Fibroblast of lung (primary cell): ENCODE data around the gene ZNRF1. TPM values are rescaled to one million over a fixed set of nuclear protein-coding genes. Genes with fewer than 3 reads are reported as not detected.

ENCODE experiments used
- DNase-seq, 2 donors: peaks; one replicate each; pipeline versions ENCODE4 v3.0.0 to v3.0.0-alpha.2; 2010; ENCODE audit warnings: low read depth in 2 of 2
- H2AFZ ChIP-seq: 2 replicates; pipeline ENCODE4 v1.5.1; 2012; ENCODE audit warnings: low read length, control low read depth, inconsistent platforms
- H3K27ac ChIP-seq: 2 replicates; pipeline ENCODE4 v1.5.1; 2011; ENCODE audit warnings: low read length, control low read depth; ENCODE audit not compliant: insufficient read depth
- H3K27me3 ChIP-seq: 2 replicates; pipeline ENCODE4 v1.5.1; 2011; ENCODE audit warnings: mild to moderate bottlenecking, low read length; ENCODE audit not compliant: control insufficient read depth, insufficient read depth
- H3K36me3 ChIP-seq: 2 replicates; pipeline ENCODE4 v1.5.1; 2011; ENCODE audit warnings: low read length; ENCODE audit not compliant: control insufficient read depth, insufficient read depth
- H3K4me1 ChIP-seq: 2 replicates; pipeline ENCODE4 v1.5.1; 2011; ENCODE audit warnings: low read length; ENCODE audit not compliant: control insufficient read depth, insufficient read depth; ENCODE audit errors: extremely low read depth
- H3K4me2 ChIP-seq: 2 replicates; pipeline ENCODE4 v1.5.1; 2011; ENCODE audit warnings: low read length, control low read depth; ENCODE audit not compliant: insufficient read depth; ENCODE audit errors: extremely low read depth
- H3K4me3 ChIP-seq, 4 experiments: fragments of 200-600 bp in 1 of 4; sonication (generic) in 1 of 4; replicated peaks in 1 of 4; 2 replicates each; pipeline ENCODE4 v1.5.1; 2011 to 2016; ENCODE audit warnings: low read length in 4 of 4, low read depth in 3 of 4, mild to moderate bottlenecking in 3 of 4, control low read depth in 2 of 4, inconsistent platforms in 1 of 4, mixed read lengths in 1 of 4; ENCODE audit not compliant: insufficient read depth in 1 of 4; ENCODE audit errors: control extremely low read depth in 1 of 4
- H3K79me2 ChIP-seq: 2 replicates; pipeline ENCODE4 v1.5.1; 2012; ENCODE audit warnings: mild to moderate bottlenecking, low read length, inconsistent platforms; ENCODE audit not compliant: control insufficient read depth, insufficient read depth
- H3K9ac ChIP-seq: 2 replicates; pipeline ENCODE4 v1.5.1; 2011; ENCODE audit warnings: mild to moderate bottlenecking, low read length, control low read depth; ENCODE audit not compliant: insufficient read depth
- H3K9me3 ChIP-seq: 2 replicates; pipeline ENCODE4 v1.5.1; 2012; ENCODE audit warnings: low read depth, low read length; ENCODE audit not compliant: control insufficient read depth, insufficient read depth
- H4K20me1 ChIP-seq: 2 replicates; pipeline ENCODE4 v1.5.1; 2011; ENCODE audit warnings: low read length; ENCODE audit not compliant: control insufficient read depth, insufficient read depth; ENCODE audit errors: extremely low read depth
- CTCF ChIP-seq, 2 donors: IDR thresholded peaks in 1 of 2; conservative IDR thresholded peaks in 1 of 2; 1 replicate in 1 of 2; 2 replicates in 1 of 2; pipeline ENCODE4 v1.5.1; 2011 to 2012; ENCODE audit warnings: low read length in 2 of 2, control low read depth in 1 of 2, inconsistent platforms in 1 of 2, low read depth in 1 of 2, mild to moderate bottlenecking in 1 of 2
- EZH2 ChIP-seq: IDR thresholded peaks from 2 replicates; pipeline ENCODE4 v1.5.1; 2012; ENCODE audit warnings: low read length, control low read depth, mild to moderate bottlenecking; ENCODE audit errors: missing control alignments
- polyA plus RNA-seq, 2 donors: library from polyadenylated mRNA; depleted of rRNA in 1 of 2; stranded (reverse) in 1 of 2; unstranded in 1 of 2; fragments of >200 nt; gene quantifications; 2 replicates each; pipeline ENCODE4 v1.2.1, GENCODE V29; 2011 to 2012; ENCODE audit warnings: missing spikeins in 1 of 2
- total RNA-seq: library from RNA; depleted of rRNA; stranded (reverse); fragments of >200 nt; gene quantifications from 2 replicates; pipeline ENCODE4 v1.2.1, GENCODE V29; 2014

The ZNRF1 gene
- total and polyA plus RNA-seq, 2 donors (not counting 1 experiment from before 2014, with no cell fraction given) = 21.0 to 21.1 TPM

- TF ChIP-seq EZH2 = no peak
- no peak for TF ChIP-seq CTCF (conservative IDR thresholded peaks at IDR 0.05 in 1 of 2, IDR thresholded peaks at IDR 0.05 in 1 of 2; ENCODE audit: low read depth in 1 of 2, low read length in 2 of 2)
- Histone ChIP-seq H3K4me1 (no peaks in the 10 kb centered on the region), H3K27me3 (no peaks in the 10 kb centered on the region), H4K20me1 (no peaks in the 10 kb centered on the region), H3K79me2 (peaks cover 5% of the 10 kb centered on the region), H3K36me3 (no peaks in the 10 kb centered on the region), H2AFZ (no peak overlapping the region), H3K9me3 (no peaks in the 10 kb centered on the region), H3K4me3 (no peak overlapping the region), H3K9ac (no peak overlapping the region), H3K27ac (no peak overlapping the region), H3K4me2 (no peak overlapping the region)
- DNase-seq = no peak
Observed at GRCh38 chr16:75152635-75153034, 153.8 kb downstream of the ZNRF1 start.

GRCh38 chr16:75160386-75160785, 161.6 kb downstream of the ZNRF1 start:
- Histone ChIP-seq H3K4me1 (no peaks in the 10 kb centered on the region), H4K20me1 (no peaks in the 10 kb centered on the region), H3K27me3 (no peaks in the 10 kb centered on the region), H3K4me2 (no peak overlapping the region), H3K4me3 (no peak overlapping the region), H3K9me3 (no peaks in the 10 kb centered on the region), H3K27ac (no peak overlapping the region), H2AFZ (no peak overlapping the region), H3K79me2 (no peaks in the 10 kb centered on the region), H3K36me3 (no peaks in the 10 kb centered on the region), H3K9ac (no peak overlapping the region)
- TF ChIP-seq EZH2 (no peak), CTCF (conservative IDR thresholded peaks at IDR 0.05 in 1 of 2, IDR thresholded peaks at IDR 0.05 in 1 of 2; ENCODE audit: low read depth in 1 of 2, low read length in 2 of 2) (no peak)
- DNase-seq = no peak

Other genes with a start within 250 kb of the ZNRF1 start
- gene FA2H, start 224.2 kb upstream of the ZNRF1 start, total RNA-seq = not detected in 2 replicates
- not detected in 2 replicates for gene FA2H, start 224.2 kb upstream of the ZNRF1 start, polyA plus RNA-seq
- gene WDR59, start 13.9 kb upstream of the ZNRF1 start, total RNA-seq = 14.9 and 16.0 TPM in 2 replicates
- gene WDR59, start 13.9 kb upstream of the ZNRF1 start, polyA plus RNA-seq = 30.2 and 33.7 TPM in 2 replicates
- 1.0 and 4.5 TPM in 2 replicates for gene LDHD, start 117.8 kb downstream of the ZNRF1 start, total RNA-seq
- gene LDHD, start 117.8 kb downstream of the ZNRF1 start, polyA plus RNA-seq = 0.27 and 0.52 TPM in 2 replicates
- gene ZFP1, start 149.5 kb downstream of the ZNRF1 start, total RNA-seq = 9.8 and 14.4 TPM in 2 replicates
- gene ZFP1, start 149.5 kb downstream of the ZNRF1 start, polyA plus RNA-seq = 7.7 and 9.8 TPM in 2 replicates
- gene CTRB2, start 208.1 kb downstream of the ZNRF1 start, total RNA-seq = not detected in 2 replicates
- not detected in 2 replicates for gene CTRB2, start 208.1 kb downstream of the ZNRF1 start, polyA plus RNA-seq
- gene CTRB1, start 220.0 kb downstream of the ZNRF1 start, total RNA-seq = not detected in 2 replicates
- not detected in 2 replicates for gene CTRB1, start 220.0 kb downstream of the ZNRF1 start, polyA plus RNA-seq